Psoas muscle (tissue), 8 donors: Measurements from ENCODE around the gene KIR3DL2. TPM values are rescaled to one million over a fixed set of nuclear protein-coding genes. Genes with fewer than 3 reads are reported as not detected.
"Not testable (repeated sequence)": the region's sequence is repeated elsewhere in the genome, so short reads cannot be mapped to it uniquely, and the experiment has no call there.

Source experiments
- ATAC-seq, 4 donors: fragments of 200-7000 bp; cut with Tn5 transposase; one replicate each; pipeline ENCODE4 v1.9.1; 2020; ENCODE audit warnings: moderate library complexity in 3 of 4, mild to moderate bottlenecking in 2 of 4
- DNase-seq, 2 donors: peaks; one replicate each; pipeline ENCODE4 v3.0.0-alpha.2; 2020
- H3K27ac ChIP-seq: fragments of 200-600 bp; one replicate; pipeline ENCODE4 v1.8.0; 2022
- H3K27me3 ChIP-seq, 3 donors: fragments of 200-600 bp in 1 of 3; one replicate each; pipeline versions ENCODE4 v1.6.1 to v1.8.0; 2013 to 2022; ENCODE audit warnings: low read length in 2 of 3, mild to moderate bottlenecking in 2 of 3, moderate library complexity in 1 of 3; ENCODE audit not compliant: insufficient read depth in 3 of 3
- H3K36me3 ChIP-seq, 2 donors: fragments of 200-600 bp in 1 of 2; one replicate each; pipeline versions ENCODE4 v1.6.1 to v1.8.0; 2013 to 2022; ENCODE audit warnings: low read depth in 1 of 2, mild to moderate bottlenecking in 1 of 2, moderate library complexity in 1 of 2; ENCODE audit not compliant: insufficient read depth in 1 of 2
- H3K4me1 ChIP-seq: fragments of 200-600 bp; one replicate; pipeline ENCODE4 v1.8.0; 2022
- H3K4me3 ChIP-seq: fragments of 200-600 bp; one replicate; pipeline ENCODE4 v1.8.0; 2022; ENCODE audit warnings: mild to moderate bottlenecking
- H3K9me3 ChIP-seq: fragments of 200-600 bp; one replicate; pipeline ENCODE4 v1.8.0; 2022
- CTCF ChIP-seq: fragments of 200-600 bp; IDR thresholded peaks from one replicate; pipeline ENCODE4 v1.8.0; 2022; ENCODE audit warnings: antibody characterized with exemption
- WGBS, 3 donors: extraction: QIAGEN DNeasy Blood & Tissue Kit; methylation state at CpG; one replicate each; pipeline versions ENCODE4 v1.1.6 to v1.1.7; 2013; 5-methylcytosine and 5-hydroxymethylcytosine counted together
- intact Hi-C, 2 donors: fragments of 100-400 bp; cut with DNase I; formaldehyde crosslinking; loops; one replicate each; pipeline versions ENCODE4 v1.11.0 to v1.14.2; 2022
- polyA plus RNA-seq, 3 donors: library from polyadenylated mRNA; stranded (reverse); fragments of 200-250 nt; gene quantifications; one replicate each; pipeline ENCODE4 v1.2.3, GENCODE V29; 2013
- total RNA-seq, 4 donors: library from RNA; stranded (reverse); fragmentation: NEBNext Ultra II Directional in 2 of 4; extraction: Animal tissue kit (Norgen Biotek cat#: 25700) in 2 of 4; gene quantifications; one replicate each; pipeline versions ENCODE4 v1.2.1 to v1.2.4, GENCODE V29; 2021 to 2023
- donor health status: healthy with polysubstance abuse.
- donor health status: DM: no; HTN: no; CAD: no; lungs with moderate emphysema.
- donor health status: Bipolar disorder and iron deficiency.
- donor health status: healthy.
- donor health status: DM: yes; HTN: yes; CAD: no.
- donor health status: DM: no; HTN: no; CAD: no.
- donor health status: DM: no; HTN: no; CAD: no.
- donor health status: DM: yes; HTN: yes; CAD: no.

The KIR3DL2 gene
- total and polyA plus RNA-seq, 7 donors, result 0.03 TPM; not detected in 6

- H3K9me3 ChIP-seq, result no peaks in the 10 kb centered on the region
- H3K36me3 ChIP-seq, result no peaks in the 10 kb centered on the region
- no peak for ATAC-seq
- H3K27me3 ChIP-seq, result no peaks in the 10 kb centered on the region
- DNase-seq, result no peak
- intact Hi-C loops, result no loop called here
- no peak for TF ChIP-seq CTCF
- no peak overlapping the region for H3K27ac ChIP-seq
- H3K4me3 ChIP-seq, result no peak overlapping the region
- H3K4me1 ChIP-seq, result no peaks in the 10 kb centered on the region
- WGBS, 3 donors, result 81 to 88% (median 87%) methylated on average over 2 of the region's 2 CpGs
Observed at GRCh38 chr19:54896036-54896435, 45.8 kb downstream of the KIR3DL2 start.

DNA sequence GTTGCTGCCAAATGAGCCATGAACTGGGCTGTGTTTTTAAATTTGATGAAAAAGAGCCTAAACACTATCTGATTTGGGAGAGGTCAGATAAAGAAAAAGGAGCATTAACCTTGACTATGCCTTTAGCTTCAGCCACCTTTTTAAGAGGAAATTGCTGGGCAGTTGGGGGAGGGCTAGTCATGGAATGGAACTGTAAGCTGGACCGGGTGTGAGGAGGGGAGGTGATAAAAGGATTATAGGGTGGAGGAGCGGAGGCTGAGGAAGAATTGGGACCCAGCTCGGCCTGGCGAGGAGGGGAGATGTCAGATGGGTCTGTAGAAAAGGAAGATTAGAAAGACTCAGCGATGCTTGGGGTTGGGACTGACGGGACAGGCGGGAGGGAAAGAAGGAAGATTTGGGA is 48.4 kb downstream of the KIR3DL2 start:
- H3K4me3 ChIP-seq, H3K36me3 ChIP-seq, H3K4me1 ChIP-seq, intact Hi-C loops, DNase-seq, ATAC-seq, H3K27ac ChIP-seq, H3K27me3 ChIP-seq, H3K9me3 ChIP-seq: not testable (repeated sequence)
- WGBS, 3 donors, result 71 to 76% (median 72%) methylated on average over 7 of the region's 7 CpGs

GRCh38 chr19:54899646-54900045 is 49.4 kb downstream of the KIR3DL2 start:
- DNase-seq, H3K36me3 ChIP-seq, H3K27ac ChIP-seq, intact Hi-C loops, H3K27me3 ChIP-seq, H3K4me3 ChIP-seq, ATAC-seq, H3K4me1 ChIP-seq, H3K9me3 ChIP-seq: not testable (repeated sequence)
- WGBS, 3 donors, result 74 to 89% (median 83%) methylated on average over 9 of the region's 9 CpGs

DNA sequence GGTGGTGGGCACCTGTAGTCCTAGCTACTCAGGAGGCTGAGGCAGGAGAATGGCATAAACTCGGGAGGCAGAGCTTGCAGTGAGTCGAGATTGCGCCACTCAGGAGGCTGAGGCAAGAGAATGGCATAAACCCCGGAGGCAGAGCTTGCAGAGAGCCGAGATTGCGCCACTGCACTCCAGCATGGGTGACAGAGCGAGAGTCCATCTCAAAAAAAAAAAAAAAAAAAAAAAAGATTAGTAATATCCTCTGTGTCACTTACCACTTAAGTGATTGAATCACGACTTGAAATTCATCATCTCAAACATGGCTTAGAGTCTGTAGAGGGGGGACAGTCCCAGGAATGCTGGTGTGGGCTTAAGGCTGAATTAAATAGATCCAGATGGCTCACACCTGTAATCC is 50.9 kb downstream of the KIR3DL2 start:
- H3K27me3 ChIP-seq, DNase-seq, ATAC-seq, H3K9me3 ChIP-seq, H3K36me3 ChIP-seq, H3K4me3 ChIP-seq, H3K4me1 ChIP-seq, H3K27ac ChIP-seq, intact Hi-C loops: not testable (repeated sequence)
- WGBS, 3 donors, result 75 to 84% (median 80%) methylated on average over 5 to 8 of the region's 8 CpGs

GRCh38 chr19:54902061-54902460 is 51.8 kb downstream of the KIR3DL2 start:
- H3K4me3 ChIP-seq, result no peak overlapping the region
- no peaks in the 10 kb centered on the region for H3K4me1 ChIP-seq
- no peaks in the 10 kb centered on the region for H3K36me3 ChIP-seq
- no peaks in the 10 kb centered on the region for H3K9me3 ChIP-seq
- ATAC-seq, result no peak
- no peak overlapping the region for H3K27ac ChIP-seq
- no peaks in the 10 kb centered on the region for H3K27me3 ChIP-seq
- no peak for DNase-seq
- TF ChIP-seq CTCF, result no peak
- WGBS, 3 donors, result 74 to 83% (median 76%) methylated on average over 3 of the region's 3 CpGs
- intact Hi-C loops, result no loop called here

DNA sequence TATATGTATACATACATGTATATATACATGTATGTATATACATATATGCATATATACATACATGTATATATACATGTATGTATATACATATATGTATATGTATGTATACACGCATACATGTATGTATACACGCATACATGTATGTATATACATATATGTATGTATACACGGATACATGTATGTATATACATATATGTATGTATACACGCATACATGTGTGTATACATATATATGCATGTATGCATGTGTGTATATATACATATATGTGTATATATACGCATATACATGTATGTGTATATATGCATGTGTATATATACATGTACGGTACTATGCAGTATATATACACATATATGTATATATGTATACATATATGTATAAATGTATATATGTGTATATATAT is 53.1 kb downstream of the KIR3DL2 start:
- Histone ChIP-seq H3K27me3 (no peaks in the 10 kb centered on the region), H3K9me3 (no peaks in the 10 kb centered on the region), H3K4me3 (no peak overlapping the region), H3K4me1 (no peaks in the 10 kb centered on the region), H3K27ac (no peak overlapping the region), H3K36me3 (no peaks in the 10 kb centered on the region)
- no peak for TF ChIP-seq CTCF
- ATAC-seq, result no peak
- no peak for DNase-seq
- 92 to 94% (median 94%) methylated on average over 6 of the region's 6 CpGs for WGBS, 3 donors
- intact Hi-C loops, result no loop called here

- H3K9me3 ChIP-seq, ATAC-seq, H3K27me3 ChIP-seq, H3K36me3 ChIP-seq, DNase-seq, intact Hi-C loops, H3K4me3 ChIP-seq, H3K27ac ChIP-seq, H3K4me1 ChIP-seq: not testable (repeated sequence)
- whole genome bisulfite sequencing, 3 donors, result 78 to 80% (median 79%) methylated on average over 4 of the region's 4 CpGs
Observed at GRCh38 chr19:54904261-54904660, 54.0 kb downstream of the KIR3DL2 start.
